SK-N-SH treated with all-trans-retinoic acid at 6 μM for 48 hours (cell line): ENCODE data around the gene OR8J1.
"Not testable (repeated sequence)": the region's sequence is repeated elsewhere in the genome, so short reads cannot be mapped to it uniquely, and the experiment has no call there.

ENCODE experiments used
- GLIS3 ChIP-seq: fragments of 250-450 bp; sonication (Bioruptor Pico); IDR thresholded peaks from 2 replicates; pipeline ENCODE4 v1.5.0; 2020; ENCODE audit warnings: mild to moderate bottlenecking, moderate library complexity
- TF ChIP-seq, protein P1 (sequence below): fragments of 250-450 bp; sonication (Bioruptor Pico); IDR thresholded peaks from 2 replicates; pipeline ENCODE4 v1.5.1; 2020; ENCODE audit warnings: low read depth, mild to moderate bottlenecking, moderate library complexity

DNA sequence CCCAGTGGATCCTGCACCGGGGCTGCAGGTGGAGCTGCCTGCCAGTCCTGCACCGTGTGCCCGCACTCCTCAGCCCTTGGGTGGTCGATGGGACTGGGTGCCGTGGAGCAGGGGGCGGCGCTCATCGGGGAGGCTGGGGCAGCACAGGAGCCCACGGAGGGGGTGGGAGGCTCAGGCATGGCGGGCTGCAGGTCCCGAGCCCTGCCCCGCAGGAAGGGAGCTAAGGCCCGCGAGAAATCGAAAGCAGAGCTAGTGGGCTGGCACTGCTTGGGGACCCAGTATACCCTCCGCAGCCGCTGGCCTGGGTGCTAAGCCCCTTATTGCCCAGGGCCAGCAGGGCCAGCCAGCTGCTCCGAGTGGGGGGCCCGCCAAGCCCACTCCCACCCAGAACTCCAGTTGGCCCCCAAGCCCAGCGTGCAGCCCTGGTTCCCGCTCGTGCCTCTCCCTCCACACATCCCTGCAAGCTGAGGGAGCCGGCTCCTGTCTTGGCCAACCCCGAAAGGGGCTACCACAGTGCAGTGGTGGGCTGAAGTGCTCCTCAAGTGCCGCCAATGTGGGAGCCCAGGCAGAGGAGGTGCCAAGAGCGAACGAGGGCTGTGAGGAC, 47.9 kb downstream of the OR8J1 start:
- TF ChIP-seq, protein P1, sequence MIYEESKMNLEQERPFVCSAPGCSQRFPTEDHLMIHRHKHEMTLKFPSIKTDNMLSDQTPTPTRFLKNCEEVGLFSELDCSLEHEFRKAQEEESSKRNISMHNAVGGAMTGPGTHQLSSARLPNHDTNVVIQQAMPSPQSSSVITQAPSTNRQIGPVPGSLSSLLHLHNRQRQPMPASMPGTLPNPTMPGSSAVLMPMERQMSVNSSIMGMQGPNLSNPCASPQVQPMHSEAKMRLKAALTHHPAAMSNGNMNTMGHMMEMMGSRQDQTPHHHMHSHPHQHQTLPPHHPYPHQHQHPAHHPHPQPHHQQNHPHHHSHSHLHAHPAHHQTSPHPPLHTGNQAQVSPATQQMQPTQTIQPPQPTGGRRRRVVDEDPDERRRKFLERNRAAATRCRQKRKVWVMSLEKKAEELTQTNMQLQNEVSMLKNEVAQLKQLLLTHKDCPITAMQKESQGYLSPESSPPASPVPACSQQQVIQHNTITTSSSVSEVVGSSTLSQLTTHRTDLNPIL (CRISPR knock-in tag) = not testable (repeated sequence)
- TF ChIP-seq GLIS3 = not testable (repeated sequence)
